NCI-H748 (cell line): ENCODE results near the gene DOCK7.
A peak's percentile ranks its signal among the peaks of the same experiment; 100 is the strongest.

Experiments
- DNase-seq: peaks from one replicate; lab custom pipeline; 2025; ENCODE audit not compliant: unreplicated experiment; lab: John Stamatoyannopoulos, UW

DOCK7 gene

DNA sequence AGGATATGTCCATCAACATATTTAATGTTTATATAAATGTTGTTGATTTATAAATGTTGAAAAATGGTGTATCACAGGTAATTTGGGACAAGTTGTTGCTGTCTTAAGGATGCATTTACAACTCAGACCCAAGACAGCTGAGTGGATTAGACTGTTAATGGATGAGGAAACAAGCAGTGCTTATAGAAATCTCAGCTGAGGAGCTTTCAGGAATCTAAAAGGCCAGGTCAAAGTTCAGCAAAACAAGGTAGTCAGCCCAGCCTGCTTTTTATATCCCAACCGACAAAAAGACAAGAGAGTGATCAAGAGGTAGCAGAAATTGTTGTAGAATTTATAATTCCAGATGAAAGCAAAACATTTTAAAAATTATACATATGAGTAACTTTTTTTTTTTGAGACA lies 268.0 kb downstream of the DOCK7 start:
- DNase-seq = no peak

GRCh38 chr1:62417351-62417999 lies 270.7 kb downstream of the DOCK7 start:
- peak; percentile 8 for DNase-seq

DNA sequence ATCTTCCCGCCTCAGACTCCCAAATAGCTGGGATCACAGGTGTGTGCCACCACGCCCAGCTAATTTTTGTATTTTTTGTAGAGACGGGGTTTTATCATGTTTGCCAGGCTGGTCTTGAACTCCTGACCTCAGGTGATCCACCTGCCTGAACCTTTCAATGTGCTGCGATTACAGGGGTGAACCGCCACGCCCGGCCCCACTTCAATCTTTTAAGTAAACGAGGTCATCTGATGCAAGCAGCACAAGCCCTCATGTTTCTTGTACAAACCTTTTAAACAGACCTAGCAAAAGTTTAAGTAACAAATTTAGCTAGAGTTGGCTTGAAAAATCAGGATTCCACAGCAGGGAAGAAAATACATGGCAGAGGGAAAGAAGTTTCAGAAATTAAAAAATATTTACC lies 272.5 kb downstream of the DOCK7 start:
- DNase-seq = no peak

DNA sequence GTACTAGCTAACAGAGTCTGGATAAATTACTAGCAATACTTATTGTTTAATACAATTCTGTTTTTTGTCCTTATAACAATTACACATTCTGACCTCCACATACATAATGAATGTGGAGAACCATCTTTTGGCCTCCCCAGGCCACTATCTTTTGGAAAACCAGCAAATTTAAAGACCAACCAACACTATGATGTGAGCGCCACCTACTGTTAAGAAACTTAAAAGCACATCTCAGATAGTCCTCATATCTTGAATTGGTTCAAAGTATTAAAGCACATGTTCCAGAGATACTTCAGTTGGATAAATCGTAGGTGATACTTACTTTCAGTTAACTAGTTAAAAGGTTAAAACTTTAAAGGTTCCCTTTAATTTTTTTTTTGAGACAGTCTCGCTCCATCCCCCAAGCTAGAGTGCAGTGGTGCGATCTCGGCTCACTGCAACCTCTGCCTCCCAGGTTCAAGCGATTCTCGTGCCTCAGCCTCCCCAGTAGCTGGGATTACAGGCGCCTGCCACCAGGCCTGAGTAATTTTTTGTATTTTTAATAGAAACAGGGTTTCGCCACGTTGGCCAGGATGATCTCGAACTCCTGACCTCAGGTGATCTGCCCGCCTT lies 280.7 kb downstream of the DOCK7 start:
- peak; percentile 69 for DNase-seq

GRCh38 chr1:62406576-62406975 lies 281.6 kb downstream of the DOCK7 start:
- DNase-seq = no peak

DNA sequence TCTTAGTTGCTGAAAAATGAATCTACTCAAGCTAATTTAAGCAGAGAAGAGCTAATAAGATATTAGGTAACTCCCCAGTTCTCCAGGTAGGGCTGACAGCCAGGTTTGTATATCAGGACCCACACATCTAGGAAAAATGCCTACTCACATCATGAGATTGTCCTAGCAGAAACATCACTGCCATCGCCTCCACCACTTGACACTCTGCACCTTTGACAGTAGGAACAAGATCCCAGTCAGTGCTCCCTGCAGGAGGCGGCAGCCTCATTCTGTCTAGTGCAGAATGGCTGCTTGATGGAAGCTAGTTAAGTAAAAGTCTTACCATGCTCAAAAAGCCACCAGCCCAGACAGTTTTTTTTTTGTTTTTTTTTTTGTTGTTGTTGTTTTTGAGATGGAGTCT lies 282.9 kb downstream of the DOCK7 start:
- no peak for DNase-seq
